ENCODE data around the gene FIBIN. TPM values are rescaled to one million over a fixed set of nuclear protein-coding genes. Genes with fewer than 3 reads are reported as not detected.

Gene FIBIN
- total RNA-seq, 1 experiment from 2014 or later, result not detected

GRCh38 chr11:26950260-26950719, 43.6 kb upstream of the FIBIN start:
- no peak overlapping the region for H3K9ac ChIP-seq (ENCODE audit: low read length)
- ATAC-seq (no peak), DNase-seq (ENCODE audit: low read depth, low spot score) (no peak)
- no peak overlapping the region for H3K27ac ChIP-seq (ENCODE audit: low read depth, low read length)
- no peak for TF ChIP-seq SIN3A (IDR thresholded peaks at IDR 0.05; ENCODE audit: low read depth)
- TF ChIP-seq EZH2 (IDR thresholded peaks at IDR 0.05), result no peak
- TF ChIP-seq ZNF274 (IDR thresholded peaks at IDR 0.05; ENCODE audit: low read depth, low read length), result no peak
- H3K79me2 ChIP-seq (ENCODE audit: insufficient read depth, low read length), result no peaks in the 10 kb centered on the region
- ChIA-PET POLR2A (no interaction called here), RAD21 (ENCODE audit: low non-redundant PET in 1 of 2, low total read pairs in 2 of 2, uncharacterized antibody in 2 of 2, unreplicated experiment in 2 of 2) (no interaction called here), CTCF (no interaction called here)
- H4K20me1 ChIP-seq (ENCODE audit: insufficient read depth), result no peaks in the 10 kb centered on the region
- H3K27me3 ChIP-seq (ENCODE audit: insufficient read depth, low read length), result no peaks in the 10 kb centered on the region
- no peak overlapping the region for H3K4me3 ChIP-seq (replicated peaks in 1 of 2; ENCODE audit: low read depth in 1 of 2, low read length in 2 of 2)
- no peaks in the 10 kb centered on the region for H3K36me3 ChIP-seq (ENCODE audit: control insufficient read depth in 1 of 2, insufficient read depth in 2 of 2, low read length in 2 of 2)
- BruUV-seq (replicated peaks), result no TSS peak
- H2AFZ ChIP-seq (ENCODE audit: low read depth, low read length, poor library complexity, severe bottlenecking), result no peak overlapping the region
- H3K9me2 ChIP-seq (ENCODE audit: insufficient read depth), result no peaks in the 10 kb centered on the region
- H3K4me2 ChIP-seq (ENCODE audit: low read length), result no peak overlapping the region
- peaks cover 0 to 9% of the 10 kb centered on the region in 2 experiments; a peak in 1 of 4 replicates for H3K9me3 ChIP-seq (ENCODE audit: control insufficient read depth in 1 of 2, insufficient read depth in 1 of 2, low read depth in 1 of 2, low read length in 2 of 2)
- H3K4me1 ChIP-seq (ENCODE audit: control insufficient read depth in 1 of 2, insufficient read depth in 2 of 2, low read length in 2 of 2), result no peaks in the 10 kb centered on the region
- intact Hi-C loops (cut with micrococcal nuclease), result no loop called here

- H3K9me3 ChIP-seq (ENCODE audit: control insufficient read depth in 1 of 2, insufficient read depth in 1 of 2, low read depth in 1 of 2, low read length in 2 of 2), result peaks cover 0 to 4% of the 10 kb centered on the region in 2 experiments; a peak in 1 of 4 replicates
- H3K36me3 ChIP-seq (ENCODE audit: control insufficient read depth in 1 of 2, insufficient read depth in 2 of 2, low read length in 2 of 2), result no peaks in the 10 kb centered on the region
- ChIA-PET POLR2A (no interaction called here), CTCF (no interaction called here), RAD21 (ENCODE audit: low non-redundant PET in 1 of 2, low total read pairs in 2 of 2, uncharacterized antibody in 2 of 2, unreplicated experiment in 2 of 2) (no interaction called here)
- no peak overlapping the region for H2AFZ ChIP-seq (ENCODE audit: low read depth, low read length, poor library complexity, severe bottlenecking)
- TF ChIP-seq SRF (IDR thresholded peaks at IDR 0.05; ENCODE audit: low read depth), result no peak
- TF ChIP-seq, protein P1, sequence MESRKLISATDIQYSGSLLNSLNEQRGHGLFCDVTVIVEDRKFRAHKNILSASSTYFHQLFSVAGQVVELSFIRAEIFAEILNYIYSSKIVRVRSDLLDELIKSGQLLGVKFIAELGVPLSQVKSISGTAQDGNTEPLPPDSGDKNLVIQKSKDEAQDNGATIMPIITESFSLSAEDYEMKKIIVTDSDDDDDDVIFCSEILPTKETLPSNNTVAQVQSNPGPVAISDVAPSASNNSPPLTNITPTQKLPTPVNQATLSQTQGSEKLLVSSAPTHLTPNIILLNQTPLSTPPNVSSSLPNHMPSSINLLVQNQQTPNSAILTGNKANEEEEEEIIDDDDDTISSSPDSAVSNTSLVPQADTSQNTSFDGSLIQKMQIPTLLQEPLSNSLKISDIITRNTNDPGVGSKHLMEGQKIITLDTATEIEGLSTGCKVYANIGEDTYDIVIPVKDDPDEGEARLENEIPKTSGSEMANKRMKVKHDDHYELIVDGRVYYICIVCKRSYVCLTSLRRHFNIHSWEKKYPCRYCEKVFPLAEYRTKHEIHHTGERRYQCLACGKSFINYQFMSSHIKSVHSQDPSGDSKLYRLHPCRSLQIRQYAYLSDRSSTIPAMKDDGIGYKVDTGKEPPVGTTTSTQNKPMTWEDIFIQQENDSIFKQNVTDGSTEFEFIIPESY (IDR thresholded peaks at IDR 0.05; ENCODE audit: extremely low read depth, insufficient replicate concordance, low read length), result no peak
- TF ChIP-seq SP1 (IDR thresholded peaks at IDR 0.05; ENCODE audit: low read depth), result no peak
- intact Hi-C loops (cut with micrococcal nuclease), result no loop called here
- H3K79me2 ChIP-seq (ENCODE audit: insufficient read depth, low read length), result no peaks in the 10 kb centered on the region
- no peak overlapping the region for H3K9ac ChIP-seq (ENCODE audit: low read length)
- DNase-seq (ENCODE audit: low read depth, low spot score) (no peak), ATAC-seq (no peak)
- no peak overlapping the region for H3K4me2 ChIP-seq (ENCODE audit: low read length)
- H3K9me2 ChIP-seq (ENCODE audit: insufficient read depth), result no peaks in the 10 kb centered on the region
- H3K27ac ChIP-seq (ENCODE audit: low read depth, low read length), result no peak overlapping the region
- no peaks in the 10 kb centered on the region for H3K4me1 ChIP-seq (ENCODE audit: control insufficient read depth in 1 of 2, insufficient read depth in 2 of 2, low read length in 2 of 2)
- H4K20me1 ChIP-seq (ENCODE audit: insufficient read depth), result no peaks in the 10 kb centered on the region
- H3K4me3 ChIP-seq (replicated peaks in 1 of 2; ENCODE audit: low read depth in 1 of 2, low read length in 2 of 2), result no peak overlapping the region
- no peaks in the 10 kb centered on the region for H3K27me3 ChIP-seq (ENCODE audit: insufficient read depth, low read length)
- no TSS peak for BruUV-seq (replicated peaks)
Measured at GRCh38 chr11:26951809-26952515, 42.0 kb upstream of the FIBIN start.
